Measurements from ENCODE around the gene TAGLN. TPM values are rescaled to one million over a fixed set of nuclear protein-coding genes. Genes with fewer than 3 reads are reported as not detected.

The TAGLN gene
- total RNA-seq, 2 donors from 2014 or later, result 442 to 1,859 TPM

- H3K4me3 ChIP-seq, result peak overlapping the region; percentile 58 to 62
- no peak for DNase-seq (ENCODE audit: low spot score)
- peaks cover 0 to 75% of the 10 kb centered on the region in 2 donors for H3K4me1 ChIP-seq
- H3K27ac ChIP-seq, result peak overlapping the region; percentile 86 to 88
- H3K36me3 ChIP-seq, result peaks cover 64% of the 10 kb centered on the region
- no peaks in the 10 kb centered on the region for H3K27me3 ChIP-seq
- H3K9me3 ChIP-seq, result no peaks in the 10 kb centered on the region
- TF ChIP-seq CTCF (IDR thresholded peaks at IDR 0.05), result no peak
Observed at GRCh38 chr11:117199916-117200812, 994 bp downstream of the TAGLN start.

DNA sequence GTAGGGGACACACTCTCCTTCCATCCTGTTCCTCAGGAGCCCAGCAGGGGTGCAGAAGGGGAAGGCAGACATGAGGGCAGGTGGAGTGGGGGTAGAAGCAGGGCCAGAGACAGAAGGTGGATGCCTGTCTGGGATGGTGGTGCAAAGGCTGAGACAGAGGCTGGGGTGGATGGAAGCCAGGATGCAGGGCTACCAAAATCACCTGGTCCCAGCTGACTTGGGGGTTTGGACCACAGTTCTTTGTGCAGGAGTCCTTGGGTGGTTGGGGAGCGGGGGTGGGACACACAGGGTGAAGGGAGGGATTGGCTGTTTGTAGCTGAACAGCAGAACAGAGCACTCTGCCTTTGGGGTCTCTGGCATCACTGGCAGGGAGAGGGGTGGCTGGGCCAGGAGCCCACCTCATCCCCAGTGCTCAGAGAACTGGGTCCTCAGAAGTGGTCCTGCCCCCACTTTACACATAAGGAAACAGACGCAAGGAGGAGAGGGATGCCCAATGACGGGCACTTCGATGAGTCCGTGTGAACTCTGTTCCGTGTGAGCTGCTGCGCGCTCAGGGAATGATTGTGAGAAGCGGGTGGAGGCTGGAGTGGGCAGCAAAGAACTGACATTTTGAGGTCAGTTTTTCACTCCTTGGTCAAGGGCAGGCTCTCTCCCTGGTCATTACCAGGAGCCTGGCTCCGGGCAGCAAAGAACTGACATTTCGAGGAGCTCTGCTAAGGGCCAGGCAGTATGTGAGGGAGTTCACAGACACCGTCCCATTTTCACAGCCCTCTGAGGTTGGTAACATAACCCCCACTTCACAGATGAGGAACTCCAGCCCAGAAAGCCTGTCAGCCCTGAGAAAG, 1.9 kb downstream of the TAGLN start:
- H3K4me3 ChIP-seq, result peak overlapping the region; percentile 58 to 62
- no peak for DNase-seq (ENCODE audit: low spot score)
- H3K9me3 ChIP-seq, result no peaks in the 10 kb centered on the region
- H3K27ac ChIP-seq, result peak overlapping the region; percentile 86 to 88
- H3K27me3 ChIP-seq, result no peaks in the 10 kb centered on the region
- no peak for TF ChIP-seq CTCF (IDR thresholded peaks at IDR 0.05)
- H3K4me1 ChIP-seq, result peaks cover 0 to 79% of the 10 kb centered on the region in 2 donors
- H3K36me3 ChIP-seq, result peaks cover 64% of the 10 kb centered on the region

- peak overlapping the region; percentile 58 to 62 for H3K4me3 ChIP-seq
- H3K27me3 ChIP-seq, result no peaks in the 10 kb centered on the region
- DNase-seq (ENCODE audit: low spot score), result no peak
- H3K4me1 ChIP-seq, result peaks cover 0 to 79% of the 10 kb centered on the region in 2 donors
- no peak for TF ChIP-seq CTCF (IDR thresholded peaks at IDR 0.05)
- H3K27ac ChIP-seq, result peak overlapping the region; percentile 86 to 88
- H3K9me3 ChIP-seq, result no peaks in the 10 kb centered on the region
- H3K36me3 ChIP-seq, result peaks cover 60% of the 10 kb centered on the region
Observed at GRCh38 chr11:117201658-117202305, 2.6 kb downstream of the TAGLN start.

DNA sequence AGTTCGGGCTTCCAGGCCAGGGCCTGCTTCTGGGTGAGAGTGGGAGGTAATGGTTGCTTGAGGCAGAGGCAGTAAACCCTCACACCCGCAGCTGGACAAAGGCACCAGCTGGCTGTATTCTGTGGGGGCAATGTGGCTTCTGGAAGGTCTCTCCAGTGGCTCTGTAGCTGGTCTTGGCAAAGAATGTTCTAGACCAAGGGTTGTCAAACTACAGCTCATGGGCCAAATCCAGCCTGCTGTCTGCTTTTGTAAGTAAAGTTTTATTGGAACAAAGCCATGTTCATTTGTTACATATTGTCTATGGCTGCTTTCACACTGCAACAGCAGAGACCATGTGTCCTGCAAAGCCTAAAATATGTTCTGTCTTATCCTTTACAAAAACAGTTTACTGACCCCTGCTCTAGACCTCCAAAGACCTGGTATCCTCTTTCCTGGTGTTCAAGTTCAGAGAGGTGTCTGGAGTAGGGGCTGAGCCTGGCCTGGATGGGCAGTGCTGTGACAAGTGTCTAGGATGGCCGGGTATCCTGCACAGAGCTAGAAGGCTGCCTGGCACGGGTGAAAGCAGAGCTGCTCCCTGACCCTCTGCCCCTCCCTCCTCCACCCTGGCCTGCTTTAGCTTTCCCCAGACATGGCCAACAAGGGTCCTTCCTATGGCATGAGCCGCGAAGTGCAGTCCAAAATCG, 3.4 kb downstream of the TAGLN start:
- no peak for DNase-seq (ENCODE audit: low spot score)
- Histone ChIP-seq H3K4me1 (peaks cover 0 to 74% of the 10 kb centered on the region in 2 donors), H3K9me3 (no peaks in the 10 kb centered on the region), H3K4me3 (peak overlapping the region; percentile 58 to 62), H3K27me3 (no peaks in the 10 kb centered on the region), H3K36me3 (peaks cover 60% of the 10 kb centered on the region), H3K27ac (peak overlapping the region; percentile 86 to 88)
- TF ChIP-seq CTCF (IDR thresholded peaks at IDR 0.05), result no peak

DNA sequence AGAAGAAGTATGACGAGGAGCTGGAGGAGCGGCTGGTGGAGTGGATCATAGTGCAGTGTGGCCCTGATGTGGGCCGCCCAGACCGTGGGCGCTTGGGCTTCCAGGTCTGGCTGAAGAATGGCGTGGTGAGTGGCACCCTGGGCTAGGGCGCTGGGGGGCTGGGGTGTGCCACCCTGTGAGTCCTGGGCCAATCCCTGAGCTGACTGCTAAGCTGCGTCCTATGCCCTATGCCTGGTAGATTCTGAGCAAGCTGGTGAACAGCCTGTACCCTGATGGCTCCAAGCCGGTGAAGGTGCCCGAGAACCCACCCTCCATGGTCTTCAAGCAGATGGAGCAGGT, 3.9 kb downstream of the TAGLN start:
- Histone ChIP-seq H3K9me3 (no peaks in the 10 kb centered on the region), H3K27me3 (no peaks in the 10 kb centered on the region), H3K27ac (peak overlapping the region; percentile 86 to 88), H3K4me1 (peaks cover 0 to 69% of the 10 kb centered on the region in 2 donors), H3K36me3 (peaks cover 60% of the 10 kb centered on the region), H3K4me3 (peak overlapping the region; percentile 58 to 62)
- no peak for TF ChIP-seq CTCF (IDR thresholded peaks at IDR 0.05)
- DNase-seq (ENCODE audit: low spot score), result no peak
